ENCODE data around the gene RAG2.

RAG2 gene

DNA sequence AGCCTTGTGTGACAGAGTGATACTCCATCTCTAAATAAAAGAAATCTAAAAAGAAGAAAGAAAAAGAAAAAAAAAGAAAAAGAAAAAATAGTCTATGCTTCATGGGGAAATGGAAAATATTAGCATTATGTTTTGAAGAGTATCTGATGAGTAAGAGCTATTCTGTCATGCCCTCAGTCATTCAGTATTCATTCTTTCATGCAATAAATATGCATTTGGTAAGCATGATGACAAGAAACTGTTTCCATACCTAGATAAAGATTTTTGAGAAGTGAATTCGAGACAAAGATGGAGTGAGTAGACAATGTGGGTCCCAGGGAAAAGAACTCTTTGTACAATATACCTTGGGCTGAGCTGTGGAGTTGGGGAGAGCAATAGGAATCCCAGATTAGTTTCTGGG is 9.9 kb downstream of the RAG2 start:
- peaks cover 35% of the 10 kb centered on the region for H3K4me1 ChIP-seq (ENCODE audit: insufficient read depth, low read length)
- H3K79me2 ChIP-seq (ENCODE audit: insufficient read depth, low read length): peaks cover 73% of the 10 kb centered on the region
- no peaks in the 10 kb centered on the region for H3K9me3 ChIP-seq (ENCODE audit: insufficient read depth, low read length, severe bottlenecking)
- peaks cover 14% of the 10 kb centered on the region for H3K36me3 ChIP-seq (ENCODE audit: insufficient read depth, low read length)
- no peak overlapping the region for H3K4me2 ChIP-seq (ENCODE audit: insufficient read depth, low read length)
- H3K27me3 ChIP-seq (ENCODE audit: insufficient read depth, low read length, poor library complexity): no peaks in the 10 kb centered on the region
- no peak for ATAC-seq (ENCODE audit: insufficient read depth, low read depth)
- H3K9ac ChIP-seq (ENCODE audit: low read depth, low read length): no peak overlapping the region
- TF ChIP-seq, protein P1, sequence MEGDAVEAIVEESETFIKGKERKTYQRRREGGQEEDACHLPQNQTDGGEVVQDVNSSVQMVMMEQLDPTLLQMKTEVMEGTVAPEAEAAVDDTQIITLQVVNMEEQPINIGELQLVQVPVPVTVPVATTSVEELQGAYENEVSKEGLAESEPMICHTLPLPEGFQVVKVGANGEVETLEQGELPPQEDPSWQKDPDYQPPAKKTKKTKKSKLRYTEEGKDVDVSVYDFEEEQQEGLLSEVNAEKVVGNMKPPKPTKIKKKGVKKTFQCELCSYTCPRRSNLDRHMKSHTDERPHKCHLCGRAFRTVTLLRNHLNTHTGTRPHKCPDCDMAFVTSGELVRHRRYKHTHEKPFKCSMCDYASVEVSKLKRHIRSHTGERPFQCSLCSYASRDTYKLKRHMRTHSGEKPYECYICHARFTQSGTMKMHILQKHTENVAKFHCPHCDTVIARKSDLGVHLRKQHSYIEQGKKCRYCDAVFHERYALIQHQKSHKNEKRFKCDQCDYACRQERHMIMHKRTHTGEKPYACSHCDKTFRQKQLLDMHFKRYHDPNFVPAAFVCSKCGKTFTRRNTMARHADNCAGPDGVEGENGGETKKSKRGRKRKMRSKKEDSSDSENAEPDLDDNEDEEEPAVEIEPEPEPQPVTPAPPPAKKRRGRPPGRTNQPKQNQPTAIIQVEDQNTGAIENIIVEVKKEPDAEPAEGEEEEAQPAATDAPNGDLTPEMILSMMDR (IDR thresholded peaks at IDR 0.05; ENCODE audit: borderline replicate concordance, extremely low read depth, low read length, poor library complexity, severe bottlenecking): no peak
- no peak for TF ChIP-seq EZH2 (IDR thresholded peaks at IDR 0.05; ENCODE audit: borderline replicate concordance, low read depth, low read length, severe bottlenecking)
- DNase-seq: no peak
- H2AFZ ChIP-seq (ENCODE audit: low read depth, low read length): no peak overlapping the region
- peak overlapping the region; percentile 45; the same call in 1 of the 2 replicates for H3K27ac ChIP-seq (ENCODE audit: low read length)
- H4K20me1 ChIP-seq (ENCODE audit: insufficient read depth, low read length): peaks cover 3% of the 10 kb centered on the region; the same call in 1 of the 2 replicates
- no peak overlapping the region for H3K4me3 ChIP-seq (ENCODE audit: low read depth in 1 of 2, low read length in 2 of 2)

DNA sequence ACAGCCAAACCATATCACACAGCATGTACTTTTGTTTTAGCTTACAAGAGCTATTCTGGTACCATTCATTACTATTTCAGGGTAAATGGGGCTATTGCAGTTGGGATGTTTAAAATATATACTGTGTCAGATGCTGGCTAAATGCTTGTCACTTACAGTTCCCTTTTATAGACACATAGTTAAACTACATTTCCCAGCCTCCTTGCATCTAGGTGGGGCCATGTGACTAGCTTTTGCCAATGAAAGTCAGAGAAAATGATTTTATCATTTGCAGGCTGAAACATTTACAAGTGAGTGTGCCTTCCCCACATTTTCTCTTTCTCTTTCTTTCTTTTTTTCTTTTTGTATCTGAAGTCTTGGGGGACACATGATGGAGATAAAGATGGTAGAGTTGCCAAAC is 11.5 kb downstream of the RAG2 start:
- DNase-seq (no peak), ATAC-seq (ENCODE audit: insufficient read depth, low read depth) (peak; percentile 35; the same call in 1 of the 3 replicates)
- Histone ChIP-seq H3K36me3 (ENCODE audit: insufficient read depth, low read length) (peaks cover 12% of the 10 kb centered on the region; the same call in 1 of the 2 replicates), H4K20me1 (ENCODE audit: insufficient read depth, low read length) (no peaks in the 10 kb centered on the region; the same call in 1 of the 2 replicates), H3K9me3 (ENCODE audit: insufficient read depth, low read length, severe bottlenecking) (no peaks in the 10 kb centered on the region), H3K79me2 (ENCODE audit: insufficient read depth, low read length) (peaks cover 65% of the 10 kb centered on the region), H3K4me3 (ENCODE audit: low read depth in 1 of 2, low read length in 2 of 2) (no peak overlapping the region), H3K4me2 (ENCODE audit: insufficient read depth, low read length) (no peak overlapping the region), H3K9ac (ENCODE audit: low read depth, low read length) (no peak overlapping the region), H3K27ac (ENCODE audit: low read length) (peak overlapping the region; percentile 38; the same call in 1 of the 2 replicates), H2AFZ (ENCODE audit: low read depth, low read length) (no peak overlapping the region), H3K4me1 (ENCODE audit: insufficient read depth, low read length) (peaks cover 20% of the 10 kb centered on the region), H3K27me3 (ENCODE audit: insufficient read depth, low read length, poor library complexity) (no peaks in the 10 kb centered on the region)
- TF ChIP-seq, protein P1 (IDR thresholded peaks at IDR 0.05; ENCODE audit: borderline replicate concordance, extremely low read depth, low read length, poor library complexity, severe bottlenecking): no peak
- no peak for TF ChIP-seq EZH2 (IDR thresholded peaks at IDR 0.05; ENCODE audit: borderline replicate concordance, low read depth, low read length, severe bottlenecking)

DNA sequence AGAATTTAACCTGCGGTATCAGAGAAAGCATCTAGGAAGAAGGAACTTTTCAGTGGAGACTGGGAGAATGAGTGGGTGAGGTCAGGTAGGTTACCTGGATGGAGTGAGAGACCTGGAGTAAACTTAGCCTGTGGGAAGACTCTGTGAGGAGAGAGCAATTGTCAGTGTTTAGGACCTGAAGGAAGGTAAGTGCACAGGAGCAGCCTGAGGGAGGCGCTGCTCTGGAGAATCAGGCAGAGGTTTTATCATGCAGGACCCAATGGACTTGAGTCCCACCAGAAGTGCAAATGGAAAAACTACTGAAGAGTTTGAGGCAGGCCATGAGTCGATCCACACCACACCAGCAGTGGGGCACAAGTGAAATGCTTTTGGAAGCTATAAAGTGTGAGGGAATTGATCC is 14.4 kb downstream of the RAG2 start:
- Histone ChIP-seq H2AFZ (ENCODE audit: low read depth, low read length) (no peak overlapping the region), H3K4me1 (ENCODE audit: insufficient read depth, low read length) (peaks cover 15% of the 10 kb centered on the region), H3K4me2 (ENCODE audit: insufficient read depth, low read length) (no peak overlapping the region), H3K27me3 (ENCODE audit: insufficient read depth, low read length, poor library complexity) (no peaks in the 10 kb centered on the region), H3K9me3 (ENCODE audit: insufficient read depth, low read length, severe bottlenecking) (peaks cover 6% of the 10 kb centered on the region), H3K36me3 (ENCODE audit: insufficient read depth, low read length) (peaks cover 31% of the 10 kb centered on the region), H3K27ac (ENCODE audit: low read length) (no peak overlapping the region), H3K4me3 (ENCODE audit: low read depth in 1 of 2, low read length in 2 of 2) (no peak overlapping the region), H3K9ac (ENCODE audit: low read depth, low read length) (no peak overlapping the region), H3K79me2 (ENCODE audit: insufficient read depth, low read length) (peaks cover 63% of the 10 kb centered on the region), H4K20me1 (ENCODE audit: insufficient read depth, low read length) (peaks cover 10% of the 10 kb centered on the region; the same call in 1 of the 2 replicates)
- DNase-seq (no peak), ATAC-seq (ENCODE audit: insufficient read depth, low read depth) (no peak)
- TF ChIP-seq, protein P1 (IDR thresholded peaks at IDR 0.05; ENCODE audit: borderline replicate concordance, extremely low read depth, low read length, poor library complexity, severe bottlenecking): peak; percentile 52
- no peak for TF ChIP-seq EZH2 (IDR thresholded peaks at IDR 0.05; ENCODE audit: borderline replicate concordance, low read depth, low read length, severe bottlenecking)
